Left ventricle myocardium inferior (tissue), 1 donor: ENCODE measurements around the gene IFRD2. TPM values are rescaled to one million over a fixed set of nuclear protein-coding genes. Genes with fewer than 3 reads are reported as not detected.

ENCODE experiments used
- DNase-seq: peaks from one replicate; pipeline ENCODE4 v3.0.0-alpha.2; 2020
- H3K27ac ChIP-seq: fragments of 200-600 bp; replicated peaks from 2 replicates; pipeline ENCODE4 v1.8.0; 2021
- H3K27me3 ChIP-seq: fragments of 200-600 bp; 2 replicates; pipeline ENCODE4 v1.8.0; 2021; ENCODE audit warnings: low read depth
- H3K36me3 ChIP-seq: fragments of 200-600 bp; 2 replicates; pipeline ENCODE4 v1.8.0; 2021
- H3K4me1 ChIP-seq: fragments of 200-600 bp; 2 replicates; pipeline ENCODE4 v1.8.0; 2021
- H3K4me3 ChIP-seq: fragments of 200-600 bp; 2 replicates; pipeline ENCODE4 v1.8.0; 2021; ENCODE audit warnings: mild to moderate bottlenecking, moderate library complexity
- H3K9me3 ChIP-seq: fragments of 200-600 bp; replicated peaks from 2 replicates; pipeline ENCODE4 v1.8.0; 2021
- intact Hi-C: fragments of 100-400 bp; cut with micrococcal nuclease; formaldehyde crosslinking; loops from one replicate; pipeline ENCODE4 v1.11.0; 2022
- total RNA-seq: library from RNA; stranded (reverse); fragmentation: NEBNext Ultra II Directional; extraction: Animal tissue kit (Norgen Biotek cat#: 25700); gene quantifications from one replicate; pipeline ENCODE4 v1.2.1, GENCODE V29; 2021
- TF ChIP-seq, protein P1 (sequence below): fragments of 200-600 bp; IDR thresholded peaks from 2 replicates; pipeline ENCODE4 v1.8.0; 2021; ENCODE audit warnings: antibody characterized with exemption, mild to moderate bottlenecking, borderline replicate concordance
- donor health status: DM: no; HTN: yes; CAD: no; lungs with severe emphysema.

The IFRD2 gene
- total RNA-seq, 1 donor from 2014 or later: 54.9 TPM

DNA sequence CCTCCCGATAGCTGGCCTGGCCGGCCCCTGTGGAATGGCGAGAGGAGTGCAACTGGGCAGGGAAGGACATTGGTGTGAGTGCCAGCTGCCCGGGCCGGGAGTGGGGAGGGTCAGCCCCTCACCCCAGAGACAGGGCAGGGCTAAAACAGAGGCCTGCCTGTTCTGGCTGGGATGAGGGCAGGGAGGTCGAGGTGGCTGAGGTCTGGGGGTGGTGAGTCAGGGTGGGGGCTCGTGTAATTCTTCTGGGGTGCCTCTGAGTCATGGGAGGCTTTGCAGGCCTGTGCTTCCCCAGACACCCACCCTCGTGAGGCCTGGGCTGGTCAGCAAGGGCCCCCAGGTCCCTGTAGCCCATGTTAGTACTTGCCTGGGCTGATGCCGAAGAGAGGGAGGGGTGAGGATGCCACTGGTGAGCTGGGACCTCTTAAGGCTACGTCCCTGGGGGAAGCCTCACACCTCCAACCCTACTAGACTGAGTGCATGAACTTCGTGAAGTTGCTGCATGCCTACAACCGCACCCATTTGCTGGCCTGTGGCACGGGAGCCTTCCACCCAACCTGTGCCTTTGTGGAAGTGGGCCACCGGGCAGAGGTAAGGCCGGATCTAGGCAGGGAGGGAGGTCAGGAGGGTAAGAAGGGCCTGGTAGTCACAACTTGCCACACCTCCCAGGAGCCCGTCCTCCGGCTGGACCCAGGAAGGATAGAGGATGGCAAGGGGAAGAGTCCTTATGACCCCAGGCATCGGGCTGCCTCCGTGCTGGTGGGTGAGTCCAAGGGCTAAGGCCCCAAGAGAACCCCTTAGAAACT lies 21.6 kb downstream of the IFRD2 start:
- no peak for DNase-seq
- H3K36me3 ChIP-seq: no peaks in the 10 kb centered on the region
- peaks cover 76% of the 10 kb centered on the region for H3K4me1 ChIP-seq
- H3K27ac ChIP-seq: peak overlapping the region; percentile 99
- H3K27me3 ChIP-seq: peaks cover 19% of the 10 kb centered on the region
- TF ChIP-seq, protein P1, sequence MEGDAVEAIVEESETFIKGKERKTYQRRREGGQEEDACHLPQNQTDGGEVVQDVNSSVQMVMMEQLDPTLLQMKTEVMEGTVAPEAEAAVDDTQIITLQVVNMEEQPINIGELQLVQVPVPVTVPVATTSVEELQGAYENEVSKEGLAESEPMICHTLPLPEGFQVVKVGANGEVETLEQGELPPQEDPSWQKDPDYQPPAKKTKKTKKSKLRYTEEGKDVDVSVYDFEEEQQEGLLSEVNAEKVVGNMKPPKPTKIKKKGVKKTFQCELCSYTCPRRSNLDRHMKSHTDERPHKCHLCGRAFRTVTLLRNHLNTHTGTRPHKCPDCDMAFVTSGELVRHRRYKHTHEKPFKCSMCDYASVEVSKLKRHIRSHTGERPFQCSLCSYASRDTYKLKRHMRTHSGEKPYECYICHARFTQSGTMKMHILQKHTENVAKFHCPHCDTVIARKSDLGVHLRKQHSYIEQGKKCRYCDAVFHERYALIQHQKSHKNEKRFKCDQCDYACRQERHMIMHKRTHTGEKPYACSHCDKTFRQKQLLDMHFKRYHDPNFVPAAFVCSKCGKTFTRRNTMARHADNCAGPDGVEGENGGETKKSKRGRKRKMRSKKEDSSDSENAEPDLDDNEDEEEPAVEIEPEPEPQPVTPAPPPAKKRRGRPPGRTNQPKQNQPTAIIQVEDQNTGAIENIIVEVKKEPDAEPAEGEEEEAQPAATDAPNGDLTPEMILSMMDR: no peak
- intact Hi-C loops: loop anchor here (5.0 to 10.0 kb wide), 2 partner anchors 43 to 76 kb away; partner anchors contain the start of gene GNAT1
- H3K4me3 ChIP-seq: peak overlapping the region; percentile 70
- H3K9me3 ChIP-seq: no peaks in the 10 kb centered on the region

DNA sequence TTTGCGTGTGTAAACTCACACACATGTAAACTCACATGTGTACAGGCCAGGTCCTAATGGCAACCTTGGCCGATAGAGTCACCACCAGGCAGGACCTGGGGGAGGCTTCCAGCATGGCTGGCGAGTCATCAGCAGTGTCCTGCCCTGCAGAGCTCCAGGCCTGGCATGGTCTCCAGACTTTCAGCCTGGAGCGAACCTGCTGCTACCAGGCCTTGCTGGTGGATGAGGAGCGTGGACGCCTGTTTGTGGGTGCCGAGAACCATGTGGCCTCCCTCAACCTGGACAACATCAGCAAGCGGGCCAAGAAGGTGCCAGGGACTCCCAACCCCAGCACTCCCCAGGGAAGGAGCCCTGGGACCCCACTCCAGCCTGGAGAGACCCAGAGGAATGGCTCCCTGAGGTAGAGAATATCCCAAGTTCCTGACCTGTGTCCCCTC lies 22.2 kb downstream of the IFRD2 start:
- peaks cover 76% of the 10 kb centered on the region for H3K4me1 ChIP-seq
- H3K27me3 ChIP-seq: peaks cover 14% of the 10 kb centered on the region
- intact Hi-C loops: loop anchor here (5.0 to 10.0 kb wide), 2 partner anchors 43 to 75 kb away; partner anchors contain the start of gene GNAT1
- TF ChIP-seq, protein P1: no peak
- no peaks in the 10 kb centered on the region for H3K36me3 ChIP-seq
- peak overlapping the region; percentile 99 for H3K27ac ChIP-seq
- no peak for DNase-seq
- H3K9me3 ChIP-seq: no peaks in the 10 kb centered on the region
- H3K4me3 ChIP-seq: peak overlapping the region; percentile 70

DNA sequence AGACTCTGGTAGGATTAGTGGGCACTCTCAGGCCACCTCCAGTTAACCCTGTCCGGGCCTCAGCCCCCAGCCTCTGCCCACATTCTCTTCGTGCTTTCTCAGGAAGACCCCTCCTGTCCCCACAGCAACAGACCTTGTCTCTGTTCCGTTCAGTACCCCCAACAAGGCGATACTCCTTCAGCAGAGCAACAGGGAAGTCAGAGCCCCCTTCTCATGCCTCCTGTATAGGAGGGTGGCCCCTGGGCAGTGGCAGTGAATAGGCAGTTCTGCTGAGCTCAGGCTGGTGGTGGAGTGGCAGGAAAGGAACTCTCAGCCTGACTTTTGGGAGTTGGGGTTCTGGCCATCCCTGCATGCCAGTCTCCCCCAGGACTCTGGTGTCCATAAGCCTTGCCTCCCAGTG lies 22.8 kb downstream of the IFRD2 start:
- peaks cover 9% of the 10 kb centered on the region for H3K27me3 ChIP-seq
- TF ChIP-seq, protein P1: no peak
- peak overlapping the region; percentile 99 for H3K27ac ChIP-seq
- peak overlapping the region; percentile 70 for H3K4me3 ChIP-seq
- peaks cover 76% of the 10 kb centered on the region for H3K4me1 ChIP-seq
- intact Hi-C loops: no loop called here
- H3K36me3 ChIP-seq: no peaks in the 10 kb centered on the region
- H3K9me3 ChIP-seq: no peaks in the 10 kb centered on the region
- DNase-seq: no peak

DNA sequence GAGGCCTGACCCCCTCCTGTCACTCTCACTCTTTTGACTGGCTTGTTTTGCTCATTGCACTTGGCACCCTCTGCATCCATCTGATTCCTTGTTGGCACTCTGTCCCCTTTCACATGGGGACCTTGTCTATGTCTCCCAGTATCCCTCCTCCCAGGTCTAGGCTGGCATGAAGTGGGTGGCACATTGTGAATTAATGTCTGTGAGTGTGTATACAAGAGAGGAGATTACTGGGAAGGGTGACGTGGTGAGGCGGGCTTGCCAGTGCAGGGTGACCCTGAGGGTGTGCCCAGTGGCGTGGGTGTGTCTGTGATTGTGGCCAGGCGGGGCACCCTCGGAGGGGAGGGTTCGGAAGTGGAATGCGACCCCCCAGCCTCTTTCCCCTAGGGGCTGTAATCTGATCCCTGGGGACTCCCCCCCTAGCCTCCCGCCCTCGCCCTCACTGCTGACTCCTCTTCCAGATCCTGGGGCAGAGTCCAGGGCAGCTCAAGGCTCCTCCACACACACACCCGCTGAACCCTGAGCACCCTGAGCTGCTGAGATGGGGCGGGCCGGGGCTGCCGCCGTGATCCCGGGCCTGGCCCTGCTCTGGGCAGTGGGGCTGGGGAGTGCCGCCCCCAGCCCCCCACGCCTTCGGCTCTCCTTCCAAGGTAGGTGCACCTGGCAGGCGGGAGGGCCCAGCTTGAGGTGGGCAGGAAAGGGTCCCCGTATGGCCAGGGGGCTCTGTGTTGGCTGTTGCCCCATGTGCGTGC lies 23.4 kb downstream of the IFRD2 start, which contains the start of gene SEMA3B:
TSS of gene SEMA3B (plus strand) at position 445 of the 749 bp plus-strand sequence. CDS start at position 539, 94 bp downstream.
- Histone ChIP-seq H3K9me3 (no peaks in the 10 kb centered on the region), H3K4me3 (peak within 1 kb of the TSS; percentile 70), H3K36me3 (no peaks in the 10 kb centered on the region), H3K27me3 (peaks cover 4% of the 10 kb centered on the region), H3K4me1 (peaks cover 76% of the 10 kb centered on the region), H3K27ac (peak within 1 kb of the TSS; percentile 99)
- intact Hi-C loops: no loop called here
- DNase-seq: peak; percentile 60
- TF ChIP-seq, protein P1: no peak

DNA sequence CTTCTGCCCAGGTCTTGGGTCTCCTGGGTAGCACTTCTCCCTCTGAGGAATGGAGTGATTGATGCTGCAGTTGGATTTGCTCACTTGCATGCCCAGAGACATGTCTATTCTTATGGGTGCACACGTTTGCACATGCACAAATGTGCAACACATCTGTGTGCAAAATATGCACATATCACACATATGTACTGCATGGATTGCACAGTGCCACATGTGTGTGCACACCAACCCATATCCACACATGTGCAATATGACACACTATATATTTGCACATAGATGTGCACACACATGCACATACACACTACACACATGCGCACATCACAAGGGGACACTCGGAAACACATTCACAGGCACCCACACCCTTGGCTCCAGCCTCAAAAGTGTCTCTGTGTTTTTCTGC lies 24.0 kb downstream of the IFRD2 start:
- H3K4me3 ChIP-seq: peak overlapping the region; percentile 70
- TF ChIP-seq, protein P1: no peak
- H3K4me1 ChIP-seq: peaks cover 74% of the 10 kb centered on the region
- H3K27ac ChIP-seq: peak overlapping the region; percentile 99
- no peak for DNase-seq
- H3K36me3 ChIP-seq: no peaks in the 10 kb centered on the region
- intact Hi-C loops: no loop called here
- no peaks in the 10 kb centered on the region for H3K9me3 ChIP-seq
- H3K27me3 ChIP-seq: no peaks in the 10 kb centered on the region
